HFFc6 (cell line): ENCODE measurements around the gene CDH13. TPM values are rescaled to one million over a fixed set of nuclear protein-coding genes. Genes with fewer than 3 reads are reported as not detected.

Experiments used
- DNase-seq: peaks from one replicate; pipeline ENCODE4 v3.0.0-alpha.2; 2018
- H3K27ac Mint-ChIP-seq: 2 replicates; pipeline ENCODE4 v1.8.0; 2020; ENCODE audit warnings: mild to moderate bottlenecking, mixed read lengths
- H3K27me3 Mint-ChIP-seq: 2 replicates; pipeline ENCODE4 v1.8.0; 2021; ENCODE audit warnings: mild to moderate bottlenecking, moderate library complexity, mixed read lengths; ENCODE audit not compliant: insufficient read depth
- H3K36me3 Mint-ChIP-seq: 2 replicates; pipeline ENCODE4 v1.8.0; 2021; ENCODE audit warnings: low read depth, mixed read lengths
- H3K4me1 Mint-ChIP-seq: 2 replicates; pipeline ENCODE4 v1.8.0; 2020; ENCODE audit warnings: low read depth, mixed read lengths
- H3K4me3 Mint-ChIP-seq: 2 replicates; pipeline ENCODE4 v1.8.0; 2020; ENCODE audit warnings: mild to moderate bottlenecking, moderate library complexity, mixed read lengths
- H3K9me3 Mint-ChIP-seq: 2 replicates; pipeline ENCODE4 v1.8.0; 2020; ENCODE audit warnings: mild to moderate bottlenecking, mixed read lengths
- total RNA-seq, 6 experiments: library from RNA; stranded (reverse); fragmentation: NEBNext Ultra II Directional; extraction: Animal tissue kit (Norgen Biotek cat#: 25700); gene quantifications; 2 replicates in 1 of 6; 3 replicates in 5 of 6; pipeline ENCODE4 v1.2.3, GENCODE V29; 2021
- TF ChIP-seq, protein P1 (sequence below): fragments of 200-600 bp; sonication (generic); IDR thresholded peaks from 2 replicates; pipeline ENCODE4 v1.5.0; 2021; ENCODE audit warnings: antibody characterized with exemption, mild to moderate bottlenecking

The CDH13 gene
- total RNA-seq, 6 experiments from 2014 or later, result 3.6 to 14.7 (median 4.7) TPM

DNA sequence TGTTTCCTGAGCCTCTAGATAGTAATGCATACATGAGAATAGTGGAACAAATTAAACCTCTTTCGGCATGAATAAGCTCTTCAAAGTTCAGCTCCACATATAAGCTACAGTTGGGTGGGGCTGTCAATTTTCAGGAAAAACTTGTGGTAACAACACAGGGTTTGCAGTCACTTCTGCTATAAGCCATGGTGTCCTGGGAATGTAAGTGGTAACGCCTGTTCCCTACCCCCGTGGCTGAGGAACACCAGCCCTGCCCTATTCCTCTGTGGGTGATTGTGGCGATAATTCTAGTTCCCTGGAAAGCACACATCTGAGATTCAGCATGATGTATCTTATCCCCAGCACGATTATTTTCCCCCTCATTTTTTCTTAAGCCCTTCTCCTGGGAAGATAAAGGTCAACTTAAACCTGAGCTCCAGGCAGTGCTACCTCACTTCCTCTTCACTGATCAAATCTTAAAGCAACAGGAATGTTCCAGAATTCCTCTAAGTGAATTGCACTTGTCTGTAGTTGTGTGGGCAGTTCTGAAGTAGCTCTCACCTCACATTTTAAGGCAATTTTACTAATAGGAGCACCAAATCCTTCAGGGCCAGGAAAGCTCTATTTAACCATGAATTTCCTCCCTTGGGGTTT, 680.3 kb downstream of the CDH13 start:
- Mint-ChIP-seq H3K9me3 (peaks cover 4% of the 10 kb centered on the region), H3K36me3 (no peaks in the 10 kb centered on the region; the same call in 1 of the 2 replicates), H3K27ac (no peak overlapping the region), H3K4me3 (no peak overlapping the region), H3K4me1 (no peaks in the 10 kb centered on the region; the same call in 1 of the 2 replicates), H3K27me3 (peaks cover 2% of the 10 kb centered on the region; the same call in 1 of the 2 replicates)
- TF ChIP-seq, protein P1, sequence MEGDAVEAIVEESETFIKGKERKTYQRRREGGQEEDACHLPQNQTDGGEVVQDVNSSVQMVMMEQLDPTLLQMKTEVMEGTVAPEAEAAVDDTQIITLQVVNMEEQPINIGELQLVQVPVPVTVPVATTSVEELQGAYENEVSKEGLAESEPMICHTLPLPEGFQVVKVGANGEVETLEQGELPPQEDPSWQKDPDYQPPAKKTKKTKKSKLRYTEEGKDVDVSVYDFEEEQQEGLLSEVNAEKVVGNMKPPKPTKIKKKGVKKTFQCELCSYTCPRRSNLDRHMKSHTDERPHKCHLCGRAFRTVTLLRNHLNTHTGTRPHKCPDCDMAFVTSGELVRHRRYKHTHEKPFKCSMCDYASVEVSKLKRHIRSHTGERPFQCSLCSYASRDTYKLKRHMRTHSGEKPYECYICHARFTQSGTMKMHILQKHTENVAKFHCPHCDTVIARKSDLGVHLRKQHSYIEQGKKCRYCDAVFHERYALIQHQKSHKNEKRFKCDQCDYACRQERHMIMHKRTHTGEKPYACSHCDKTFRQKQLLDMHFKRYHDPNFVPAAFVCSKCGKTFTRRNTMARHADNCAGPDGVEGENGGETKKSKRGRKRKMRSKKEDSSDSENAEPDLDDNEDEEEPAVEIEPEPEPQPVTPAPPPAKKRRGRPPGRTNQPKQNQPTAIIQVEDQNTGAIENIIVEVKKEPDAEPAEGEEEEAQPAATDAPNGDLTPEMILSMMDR, result no peak
- DNase-seq, result no peak

DNA sequence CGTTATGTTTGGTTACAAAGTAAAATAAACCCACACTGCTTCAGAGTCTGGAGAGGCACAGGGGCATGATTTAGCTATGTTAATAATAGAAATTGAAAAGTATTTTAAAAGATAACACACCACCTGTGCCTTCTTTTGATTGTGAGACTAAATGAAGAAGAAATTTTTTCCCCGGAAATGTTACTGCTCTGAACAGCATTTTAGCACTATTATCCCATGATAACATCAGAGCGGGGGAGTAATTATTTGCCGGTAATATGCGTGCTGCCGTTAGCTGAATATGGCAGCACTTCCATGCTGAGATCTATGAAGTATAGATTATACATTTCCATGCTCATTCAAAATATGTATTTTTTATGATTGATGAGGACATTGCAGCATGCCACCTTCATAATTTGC, 680.8 kb downstream of the CDH13 start:
- Mint-ChIP-seq H3K27me3 (peaks cover 2% of the 10 kb centered on the region; the same call in 1 of the 2 replicates), H3K4me3 (no peak overlapping the region), H3K4me1 (no peaks in the 10 kb centered on the region; the same call in 1 of the 2 replicates), H3K27ac (no peak overlapping the region), H3K36me3 (no peaks in the 10 kb centered on the region; the same call in 1 of the 2 replicates), H3K9me3 (peaks cover 4% of the 10 kb centered on the region)
- TF ChIP-seq, protein P1, result no peak
- DNase-seq, result no peak

DNA sequence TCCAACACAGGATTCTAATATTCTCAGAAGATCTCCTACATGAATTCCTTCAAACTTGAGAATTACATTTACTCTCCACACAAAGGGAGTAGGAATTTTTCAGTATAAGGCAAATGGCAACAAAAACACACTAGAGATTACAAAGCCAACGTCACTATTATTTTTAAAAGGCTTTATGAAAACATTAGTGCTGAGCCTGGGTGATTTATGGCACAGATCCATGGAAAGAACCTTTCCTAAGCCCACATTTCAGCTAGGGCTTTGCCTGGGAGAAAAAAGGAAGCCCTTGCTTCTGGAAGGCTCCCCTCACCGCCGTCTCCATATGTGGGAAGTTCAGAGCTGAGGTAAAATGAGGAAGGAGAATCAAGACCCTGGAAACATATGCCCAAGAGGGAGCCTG, 681.6 kb downstream of the CDH13 start:
- no peaks in the 10 kb centered on the region; the same call in 1 of the 2 replicates for H3K36me3 Mint-ChIP-seq
- TF ChIP-seq, protein P1, result no peak
- H3K27ac Mint-ChIP-seq, result no peak overlapping the region
- no peak for DNase-seq
- H3K4me1 Mint-ChIP-seq, result no peaks in the 10 kb centered on the region; the same call in 1 of the 2 replicates
- H3K4me3 Mint-ChIP-seq, result no peak overlapping the region
- H3K27me3 Mint-ChIP-seq, result peaks cover 2% of the 10 kb centered on the region; the same call in 1 of the 2 replicates
- peaks cover 4% of the 10 kb centered on the region for H3K9me3 Mint-ChIP-seq

DNA sequence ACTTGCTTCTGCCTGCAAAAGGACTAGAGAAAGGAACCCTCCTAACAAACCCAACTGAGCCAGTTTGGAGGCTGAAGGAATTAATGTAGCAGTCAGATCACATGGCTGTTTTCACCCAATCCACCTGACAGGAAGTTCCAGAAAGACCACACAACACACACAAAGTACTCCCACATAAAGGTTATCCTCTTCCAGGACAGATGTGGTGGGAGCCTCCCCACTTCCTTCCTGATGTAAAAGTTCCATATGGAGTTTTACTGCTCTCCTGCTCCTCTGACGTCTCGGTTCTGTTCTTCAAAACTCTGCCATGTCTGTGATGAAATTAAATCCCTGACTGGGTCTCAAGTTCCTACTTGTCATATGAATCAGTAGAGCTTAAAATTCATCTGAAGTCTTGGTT, 684.0 kb downstream of the CDH13 start:
- DNase-seq, result no peak
- Mint-ChIP-seq H3K4me3 (no peak overlapping the region), H3K9me3 (peaks cover 2% of the 10 kb centered on the region), H3K4me1 (no peaks in the 10 kb centered on the region), H3K36me3 (no peaks in the 10 kb centered on the region; the same call in 1 of the 2 replicates), H3K27me3 (peaks cover 1% of the 10 kb centered on the region; the same call in 1 of the 2 replicates), H3K27ac (no peak overlapping the region)
- TF ChIP-seq, protein P1, result no peak

DNA sequence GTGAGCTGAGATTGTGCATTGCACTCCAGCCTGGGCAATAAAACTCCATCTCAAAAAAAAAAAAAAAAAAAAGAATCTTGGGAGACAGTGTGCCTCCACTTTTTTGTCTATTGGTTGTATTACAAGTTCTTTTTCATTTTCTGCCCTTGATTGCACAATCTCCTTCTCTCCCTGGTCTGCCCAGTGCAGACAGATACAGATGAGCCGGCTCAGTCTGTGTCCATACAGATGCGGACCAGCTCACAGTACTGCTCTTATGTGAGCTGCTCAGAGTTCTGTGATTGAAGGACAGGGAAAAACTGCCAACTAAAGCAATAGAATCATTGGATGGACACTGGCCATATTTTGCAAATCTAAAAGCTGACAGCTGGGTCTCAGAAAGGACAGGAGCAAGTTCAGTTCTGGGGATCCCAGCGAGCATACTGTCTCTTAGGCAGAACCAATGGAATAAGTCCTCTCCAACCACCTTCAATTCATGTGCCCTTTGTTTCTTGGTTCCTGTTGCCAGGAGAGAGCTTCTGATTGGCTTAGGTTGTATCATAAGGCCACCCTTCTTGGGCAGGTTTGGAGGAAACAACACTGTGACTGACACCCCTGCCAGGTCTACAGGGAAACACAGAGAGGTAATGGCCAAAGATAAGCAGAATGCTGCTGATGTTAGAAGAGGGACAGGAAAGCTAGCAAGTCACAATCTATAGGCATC, 685.4 kb downstream of the CDH13 start:
- DNase-seq, result no peak
- TF ChIP-seq, protein P1, result no peak
- no peaks in the 10 kb centered on the region; the same call in 1 of the 2 replicates for H3K36me3 Mint-ChIP-seq
- H3K27ac Mint-ChIP-seq, result no peak overlapping the region
- H3K27me3 Mint-ChIP-seq, result peaks cover 1% of the 10 kb centered on the region; the same call in 1 of the 2 replicates
- H3K4me3 Mint-ChIP-seq, result no peak overlapping the region
- no peaks in the 10 kb centered on the region for H3K4me1 Mint-ChIP-seq
- H3K9me3 Mint-ChIP-seq, result peaks cover 6% of the 10 kb centered on the region
